ENCODE measurements around the gene ANGPTL7. TPM values are rescaled to one million over a fixed set of nuclear protein-coding genes. Genes with fewer than 3 reads are reported as not detected.
"Not testable (repeated sequence)": the region's sequence is repeated elsewhere in the genome, so short reads cannot be mapped to it uniquely, and the experiment has no call there.

ANGPTL7 gene
- total RNA-seq, 1 donor from 2014 or later: not detected

- no peak for DNase-seq (ENCODE audit: extremely low read depth, low read depth, low spot score)
These were observed 20.4 kb upstream of the ANGPTL7 start for GRCh38 chr1:11168731-11169130.

DNA sequence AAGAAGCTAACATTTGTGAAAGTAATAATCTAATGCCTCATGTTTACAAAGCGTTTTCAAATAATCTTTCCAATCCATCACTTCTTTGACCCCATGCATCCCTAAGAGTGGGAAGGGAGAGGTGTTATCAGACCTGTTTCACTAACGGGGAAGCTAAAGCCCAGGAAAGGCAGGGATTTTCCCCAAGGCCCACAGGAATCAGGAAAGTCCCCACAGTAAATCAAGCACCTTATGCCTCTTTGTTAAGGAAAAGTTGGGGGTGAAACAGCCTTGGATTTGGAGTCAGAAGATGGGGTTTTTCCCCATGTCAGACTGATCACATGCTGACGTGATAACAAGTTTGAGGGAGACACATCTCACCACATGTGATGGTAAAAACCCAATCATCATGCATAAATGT lies 20.0 kb upstream of the ANGPTL7 start:
- DNase-seq (ENCODE audit: extremely low read depth, low read depth, low spot score): no peak

DNA sequence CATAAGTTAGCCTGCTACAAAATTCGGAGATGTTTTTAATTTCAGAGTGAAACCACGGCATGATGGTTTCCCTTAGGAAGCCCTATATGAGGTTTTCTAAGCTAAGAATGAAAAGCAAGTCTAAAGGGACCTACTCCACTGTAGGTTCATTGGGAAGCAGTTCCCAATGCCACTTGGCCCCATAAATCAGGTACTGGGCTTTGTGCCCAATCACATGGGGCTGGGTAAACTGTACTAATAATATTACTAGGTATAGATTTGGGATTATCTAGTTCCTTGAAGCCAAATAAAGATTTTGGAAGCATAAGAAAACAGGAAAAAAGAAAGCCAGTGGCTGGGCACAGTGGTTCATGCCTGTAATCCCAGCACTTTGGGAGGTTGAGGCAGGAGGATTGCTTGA lies 19.1 kb upstream of the ANGPTL7 start:
- DNase-seq (ENCODE audit: extremely low read depth, low read depth, low spot score): no peak

DNA sequence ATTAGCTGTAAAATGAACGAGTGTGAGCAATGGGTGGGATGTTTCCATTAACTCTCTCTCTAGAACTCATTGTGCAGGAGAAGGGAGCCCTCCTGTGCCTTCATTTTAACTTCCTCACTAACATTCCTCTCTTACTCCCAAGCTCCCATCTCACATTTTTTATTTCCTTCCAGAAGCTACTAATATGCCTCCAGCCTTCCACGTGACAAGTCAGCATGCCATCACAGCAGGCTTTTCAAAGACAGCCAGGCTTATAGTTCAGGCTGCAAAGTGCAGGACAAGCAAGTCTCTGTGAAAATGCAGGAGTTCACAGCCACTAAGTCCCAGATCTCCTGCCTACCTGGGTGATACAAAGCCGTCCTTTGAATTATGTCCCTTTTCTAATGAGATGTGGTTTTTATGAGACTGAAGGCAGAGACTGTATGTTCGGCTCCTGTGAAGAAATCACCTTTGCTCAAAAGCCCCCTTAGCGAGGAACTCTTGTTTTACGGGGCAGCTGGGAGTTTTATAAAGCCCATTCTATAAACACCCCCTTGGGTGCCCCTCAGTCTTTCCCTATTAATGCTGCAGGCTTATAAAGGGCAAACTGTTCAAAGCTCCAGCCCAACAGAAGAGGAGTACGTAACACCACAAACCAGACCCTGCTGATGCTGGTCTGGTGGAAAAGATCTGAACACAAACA lies 14.8 kb upstream of the ANGPTL7 start:
- no peak for DNase-seq (ENCODE audit: extremely low read depth, low read depth, low spot score)

GRCh38 chr1:11175461-11175860 lies 13.7 kb upstream of the ANGPTL7 start:
- DNase-seq (ENCODE audit: extremely low read depth, low read depth, low spot score): no peak

- no peak for DNase-seq (ENCODE audit: extremely low read depth, low read depth, low spot score)
These were observed 13.0 kb upstream of the ANGPTL7 start for GRCh38 chr1:11176081-11176706.

DNA sequence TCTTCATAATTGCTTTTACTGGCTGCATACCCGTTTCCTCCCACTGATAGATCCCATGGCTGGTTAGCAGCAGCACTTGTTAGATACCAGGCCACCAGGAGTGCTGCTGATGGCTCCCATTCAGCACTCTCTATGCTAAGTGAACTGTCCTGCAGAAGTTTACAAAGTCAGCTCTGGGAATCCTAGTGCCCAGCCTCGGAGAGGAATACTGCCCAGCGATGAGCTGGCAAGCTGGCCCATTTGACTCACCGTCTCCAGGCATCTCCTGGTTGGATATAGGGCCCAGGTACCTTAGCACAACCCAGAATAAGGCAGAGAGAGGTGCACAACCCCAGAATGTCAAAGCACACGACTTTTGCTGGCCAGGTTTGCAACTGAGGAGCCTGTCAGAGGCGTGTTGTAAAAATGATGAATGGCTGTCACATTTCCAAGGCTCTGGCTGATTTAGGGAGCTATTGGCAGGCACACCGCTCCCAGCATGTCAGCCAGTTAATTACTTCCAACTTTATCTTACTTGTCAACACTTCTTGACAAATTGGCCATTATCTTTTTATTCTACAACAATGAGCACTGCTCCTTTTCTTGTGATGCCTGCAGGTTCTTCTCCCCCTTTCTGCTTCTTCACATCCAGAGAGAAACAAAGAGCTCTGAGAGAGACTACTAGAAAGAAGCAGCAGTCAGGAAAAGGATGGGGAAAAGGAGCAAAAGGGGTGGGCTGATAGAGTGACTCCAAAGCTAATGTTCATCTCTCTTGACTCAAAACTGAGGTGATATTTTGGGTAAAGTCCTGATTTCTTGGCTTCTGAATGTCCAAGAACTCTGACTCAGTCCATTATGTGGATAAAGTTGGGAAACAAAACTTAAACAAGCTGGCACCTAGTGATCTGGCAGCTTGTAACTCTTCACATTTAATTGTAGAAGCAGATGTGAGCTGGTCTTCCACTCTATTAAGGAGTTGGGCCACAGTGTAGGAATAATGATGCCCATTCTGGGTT lies 10.8 kb upstream of the ANGPTL7 start:
- DNase-seq (ENCODE audit: extremely low read depth, low read depth, low spot score): no peak

- DNase-seq (ENCODE audit: extremely low read depth, low read depth, low spot score): no peak
These were observed 10.0 kb upstream of the ANGPTL7 start for GRCh38 chr1:11179125-11179524.

GRCh38 chr1:11179749-11180148 lies 9.4 kb upstream of the ANGPTL7 start:
- not testable (repeated sequence) for DNase-seq (ENCODE audit: extremely low read depth, low read depth, low spot score)

DNA sequence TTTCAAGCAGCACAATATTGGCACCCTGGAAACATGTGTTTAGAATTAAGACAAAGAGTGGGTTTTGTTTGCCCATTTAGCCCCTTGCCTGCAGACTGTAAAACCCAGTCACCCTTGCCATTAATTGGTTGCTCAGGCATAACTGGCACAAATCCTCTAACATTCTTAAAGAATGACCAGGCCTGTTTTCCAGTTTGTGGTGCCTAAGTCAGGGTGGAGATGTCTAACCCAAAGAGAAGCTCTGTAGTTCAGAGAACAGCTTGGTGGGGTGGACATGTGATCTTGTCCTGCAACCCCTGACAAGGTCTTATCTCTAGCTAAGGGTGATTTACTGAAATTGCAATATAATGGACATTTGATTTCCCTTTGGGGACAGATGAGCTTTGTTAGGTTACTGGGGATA lies 8.8 kb upstream of the ANGPTL7 start:
- no peak for DNase-seq (ENCODE audit: extremely low read depth, low read depth, low spot score)

- DNase-seq (ENCODE audit: extremely low read depth, low read depth, low spot score): no peak
These were observed 6.3 kb upstream of the ANGPTL7 start for GRCh38 chr1:11182884-11183283.

GRCh38 chr1:11184973-11185372 lies 4.2 kb upstream of the ANGPTL7 start:
- DNase-seq (ENCODE audit: extremely low read depth, low read depth, low spot score): no peak

GRCh38 chr1:11187000-11187399 lies 2.2 kb upstream of the ANGPTL7 start:
- no peak for DNase-seq (ENCODE audit: extremely low read depth, low read depth, low spot score)

DNA sequence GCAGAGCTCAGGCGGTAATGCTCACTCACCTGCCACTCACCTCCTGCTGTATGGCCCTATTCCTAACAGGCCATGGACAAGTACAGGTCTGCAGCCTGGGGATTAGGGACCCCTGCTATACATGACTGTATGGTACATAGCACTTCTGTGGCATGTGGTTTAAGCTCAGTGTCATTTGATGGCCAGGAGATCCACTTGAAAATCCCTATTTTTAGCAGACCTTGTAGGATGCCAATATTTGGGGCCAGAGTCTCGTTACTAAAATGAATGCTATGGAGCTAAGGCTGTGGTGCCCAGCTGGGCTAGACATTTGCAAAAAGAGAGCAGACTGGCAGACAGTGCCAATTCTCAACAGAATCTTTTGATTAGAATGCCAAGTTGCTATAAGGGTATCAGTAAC lies 1.7 kb upstream of the ANGPTL7 start:
- no peak for DNase-seq (ENCODE audit: extremely low read depth, low read depth, low spot score)

DNA sequence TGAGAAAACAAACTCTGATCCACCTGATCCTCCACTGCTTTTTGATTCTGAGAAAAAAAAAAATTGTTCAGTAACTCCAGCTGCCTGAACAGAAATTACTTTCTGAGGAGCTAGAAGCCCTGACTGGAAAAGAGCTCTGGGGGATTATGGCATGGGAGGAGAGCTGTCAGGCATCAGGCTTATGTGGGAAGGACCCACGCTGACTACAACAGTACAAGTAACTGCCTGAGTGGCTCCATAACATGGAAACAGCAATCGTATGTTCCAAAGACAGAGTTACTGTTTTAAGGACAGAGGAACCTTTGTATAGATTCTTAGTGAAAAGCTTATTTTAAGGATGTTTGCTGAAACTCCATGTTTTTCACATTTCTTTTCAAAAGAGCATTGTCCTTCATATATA lies 1.2 kb upstream of the ANGPTL7 start:
- no peak for DNase-seq (ENCODE audit: extremely low read depth, low read depth, low spot score)

GRCh38 chr1:11188381-11188780 lies 774 bp upstream of the ANGPTL7 start:
- DNase-seq (ENCODE audit: extremely low read depth, low read depth, low spot score): no peak

DNA sequence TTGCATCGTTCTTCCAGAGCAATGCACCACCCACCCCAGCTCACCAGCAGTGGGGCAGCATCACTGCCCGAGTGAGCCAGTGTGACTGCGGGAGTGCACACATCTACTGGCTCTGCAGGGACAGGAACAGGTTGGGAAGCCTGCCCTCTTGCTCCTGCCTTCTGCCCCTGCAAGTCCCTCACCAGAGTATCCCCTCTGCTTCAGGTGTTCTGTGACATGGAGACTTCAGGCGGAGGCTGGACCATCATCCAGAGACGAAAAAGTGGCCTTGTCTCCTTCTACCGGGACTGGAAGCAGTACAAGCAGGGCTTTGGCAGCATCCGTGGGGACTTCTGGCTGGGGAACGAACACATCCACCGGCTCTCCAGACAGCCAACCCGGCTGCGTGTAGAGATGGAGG lies 4.2 kb downstream of the ANGPTL7 start:
- no peak for DNase-seq (ENCODE audit: extremely low read depth, low read depth, low spot score)

GRCh38 chr1:11194407-11195176 lies 5.4 kb downstream of the ANGPTL7 start:
- no peak for DNase-seq (ENCODE audit: extremely low read depth, low read depth, low spot score)

GRCh38 chr1:11196945-11197344 lies 7.8 kb downstream of the ANGPTL7 start:
- no peak for DNase-seq (ENCODE audit: extremely low read depth, low read depth, low spot score)

DNA sequence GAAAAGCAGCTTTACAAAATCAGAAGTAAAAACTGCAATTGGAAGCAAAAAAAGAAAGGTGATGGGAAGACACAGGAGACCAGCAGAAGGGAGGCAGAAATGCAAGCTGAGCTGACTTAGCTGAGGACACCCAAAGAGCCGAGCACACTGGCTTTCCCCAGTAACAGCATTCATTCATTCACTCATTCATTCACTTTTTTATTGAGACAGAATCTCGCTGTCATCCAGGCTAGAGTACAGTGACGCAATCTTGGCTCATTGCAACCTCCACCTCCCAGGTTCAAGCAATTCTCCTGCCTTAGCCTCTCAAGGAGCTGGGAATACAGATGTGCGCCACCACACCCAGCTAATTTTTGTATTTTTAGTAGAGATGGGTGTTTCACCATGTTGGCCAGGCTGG lies 8.2 kb downstream of the ANGPTL7 start:
- no peak for DNase-seq (ENCODE audit: extremely low read depth, low read depth, low spot score)

GRCh38 chr1:11198257-11198656 lies 9.1 kb downstream of the ANGPTL7 start:
- DNase-seq (ENCODE audit: extremely low read depth, low read depth, low spot score): no peak

Data from glomerular endothelial cell (primary cell).